Activated naive CD4-positive, alpha-beta T cell treated with anti-CD3 and anti-CD28 coated beads, Interleukin-2, amount 10 ng/mL, durations not matched to agents 5 hours and 36 hours (primary cell): ENCODE measurements around the gene ADAMTS15. TPM values are rescaled to one million over a fixed set of nuclear protein-coding genes. Genes with fewer than 3 reads are reported as not detected.

Experiments
- total RNA-seq, 2 experiments: library from RNA; stranded (reverse); gene quantifications; one replicate each; pipeline ENCODE4 v1.2.3, GENCODE V29; 2021

Gene ADAMTS15, protein sequence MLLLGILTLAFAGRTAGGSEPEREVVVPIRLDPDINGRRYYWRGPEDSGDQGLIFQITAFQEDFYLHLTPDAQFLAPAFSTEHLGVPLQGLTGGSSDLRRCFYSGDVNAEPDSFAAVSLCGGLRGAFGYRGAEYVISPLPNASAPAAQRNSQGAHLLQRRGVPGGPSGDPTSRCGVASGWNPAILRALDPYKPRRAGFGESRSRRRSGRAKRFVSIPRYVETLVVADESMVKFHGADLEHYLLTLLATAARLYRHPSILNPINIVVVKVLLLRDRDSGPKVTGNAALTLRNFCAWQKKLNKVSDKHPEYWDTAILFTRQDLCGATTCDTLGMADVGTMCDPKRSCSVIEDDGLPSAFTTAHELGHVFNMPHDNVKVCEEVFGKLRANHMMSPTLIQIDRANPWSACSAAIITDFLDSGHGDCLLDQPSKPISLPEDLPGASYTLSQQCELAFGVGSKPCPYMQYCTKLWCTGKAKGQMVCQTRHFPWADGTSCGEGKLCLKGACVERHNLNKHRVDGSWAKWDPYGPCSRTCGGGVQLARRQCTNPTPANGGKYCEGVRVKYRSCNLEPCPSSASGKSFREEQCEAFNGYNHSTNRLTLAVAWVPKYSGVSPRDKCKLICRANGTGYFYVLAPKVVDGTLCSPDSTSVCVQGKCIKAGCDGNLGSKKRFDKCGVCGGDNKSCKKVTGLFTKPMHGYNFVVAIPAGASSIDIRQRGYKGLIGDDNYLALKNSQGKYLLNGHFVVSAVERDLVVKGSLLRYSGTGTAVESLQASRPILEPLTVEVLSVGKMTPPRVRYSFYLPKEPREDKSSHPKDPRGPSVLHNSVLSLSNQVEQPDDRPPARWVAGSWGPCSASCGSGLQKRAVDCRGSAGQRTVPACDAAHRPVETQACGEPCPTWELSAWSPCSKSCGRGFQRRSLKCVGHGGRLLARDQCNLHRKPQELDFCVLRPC
- not detected for total RNA-seq

DNA sequence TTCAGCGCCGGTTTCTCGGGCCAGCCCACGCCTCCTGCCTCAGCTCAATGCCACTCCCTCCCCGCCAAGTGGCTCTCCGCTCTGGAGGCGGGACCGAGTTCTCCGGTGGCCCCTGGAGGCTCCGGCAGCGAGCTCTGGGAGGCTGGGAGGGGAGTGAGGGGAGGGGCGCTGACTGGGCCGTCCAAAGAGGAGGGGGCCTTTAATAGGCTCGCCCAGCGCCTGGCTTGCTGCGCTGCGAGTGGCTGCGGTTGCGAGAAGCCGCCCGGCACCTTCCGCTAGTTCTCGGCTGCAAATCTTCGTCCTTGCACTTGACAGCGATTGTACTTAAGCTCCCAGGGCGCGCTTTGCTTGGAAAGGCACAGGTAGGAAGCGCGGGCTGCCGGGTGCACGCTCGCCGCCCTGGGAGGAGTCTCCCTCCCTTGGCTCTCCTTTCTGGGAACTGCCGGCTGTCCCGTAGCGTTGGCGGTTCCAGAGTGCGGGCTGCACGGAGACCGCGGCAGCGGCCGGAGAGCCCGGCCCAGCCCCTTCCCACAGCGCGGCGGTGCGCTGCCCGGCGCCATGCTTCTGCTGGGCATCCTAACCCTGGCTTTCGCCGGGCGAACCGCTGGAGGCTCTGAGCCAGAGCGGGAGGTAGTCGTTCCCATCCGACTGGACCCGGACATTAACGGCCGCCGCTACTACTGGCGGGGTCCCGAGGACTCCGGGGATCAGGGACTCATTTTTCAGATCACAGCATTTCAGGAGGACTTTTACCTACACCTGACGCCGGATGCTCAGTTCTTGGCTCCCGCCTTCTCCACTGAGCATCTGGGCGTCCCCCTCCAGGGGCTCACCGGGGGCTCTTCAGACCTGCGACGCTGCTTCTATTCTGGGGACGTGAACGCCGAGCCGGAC, at the start of gene ADAMTS15:
Gene ADAMTS15, plus strand, starts transcription at position 230 of the 894 bp plus-strand sequence. Its CDS starts 329 bp downstream, at position 559.

DNA sequence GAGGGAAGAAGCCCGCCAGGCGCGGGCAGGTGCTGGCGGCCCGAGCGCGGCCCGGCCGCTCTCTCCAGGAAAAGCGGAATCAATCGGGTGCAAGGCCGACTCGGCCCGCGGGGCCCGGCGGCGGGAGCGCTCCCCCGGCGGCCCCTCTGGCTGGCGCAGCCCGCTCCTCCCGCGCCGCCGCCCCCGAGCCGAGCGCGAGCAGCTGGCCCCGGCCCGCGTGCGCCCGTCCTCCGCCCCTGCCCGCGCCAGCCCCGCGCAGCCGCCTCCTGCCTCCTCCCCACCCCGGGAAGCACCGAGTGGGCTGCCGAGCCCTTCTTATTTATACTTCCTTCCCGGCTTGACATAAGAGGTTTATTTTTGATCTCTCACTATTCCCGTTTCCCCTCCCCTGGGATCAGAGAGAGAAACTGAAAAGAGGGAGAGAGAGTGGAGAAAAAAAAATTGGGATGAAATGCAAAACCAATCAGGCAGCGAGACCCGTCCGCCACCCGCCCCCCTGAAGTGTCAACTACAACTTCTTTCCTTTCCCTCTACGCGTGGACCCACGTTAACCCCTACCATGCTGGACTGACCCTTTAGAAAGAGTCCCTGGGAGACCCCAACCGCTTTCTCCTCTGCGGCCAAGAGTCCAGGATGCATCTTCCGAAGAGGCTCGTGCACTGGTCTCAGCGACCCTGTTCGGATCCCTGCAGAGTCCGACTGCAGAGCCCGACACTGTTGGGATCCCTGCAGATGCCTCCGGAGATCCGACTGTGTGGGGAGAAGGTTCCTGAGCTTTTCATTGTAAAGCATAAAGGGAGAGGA, 19.9 kb upstream of the ADAMTS15 start, which contains the start of gene ADAMTS8:
Gene ADAMTS8, minus strand, starts transcription at position 294 of the 804 bp plus-strand sequence. CDS start 323 bp downstream, outside the sequence.

Other genes starting within 250 kb of the ADAMTS15 start
- gene ZBTB44, start 133.7 kb upstream of the ADAMTS15 start, total RNA-seq = 10 to 100 TPM; 50.6 to 56.8 TPM
- gene ADAMTS8, start 20.0 kb upstream of the ADAMTS15 start, total RNA-seq = not detected